MM.1S (cell line): Measurements from ENCODE around the gene PCNA.

Source experiments
- DNase-seq: peaks from one replicate; pipeline ENCODE4 v3.0.0-alpha.2; 2015
- H2AFZ ChIP-seq: fragments of 300-600 bp; sonication (generic); 2 replicates; pipeline ENCODE4 v1.6.0; 2016; ENCODE audit warnings: antibody characterized with exemption, low read length
- H3F3A ChIP-seq: fragments of 300-600 bp; sonication (generic); 2 replicates; pipeline ENCODE4 v1.6.1; 2016; ENCODE audit warnings: mild to moderate bottlenecking, antibody characterized with exemption, low read length, moderate library complexity, mixed read lengths; ENCODE audit not compliant: insufficient read depth
- H3K27ac ChIP-seq: fragments of 300-600 bp; sonication (generic); 2 replicates; pipeline ENCODE4 v1.5.1; 2016; ENCODE audit warnings: mild to moderate bottlenecking, low read length
- H3K27me3 ChIP-seq: fragments of 300-600 bp; sonication (generic); replicated peaks from 2 replicates; pipeline ENCODE4 v1.6.0; 2016; ENCODE audit warnings: low read length; ENCODE audit not compliant: insufficient read depth
- H3K36me3 ChIP-seq: fragments of 300-600 bp; sonication (generic); replicated peaks from 2 replicates; pipeline ENCODE4 v1.6.1; 2016; ENCODE audit warnings: mild to moderate bottlenecking, low read length, mixed read lengths; ENCODE audit not compliant: insufficient read depth
- H3K4me1 ChIP-seq: fragments of 300-600 bp; sonication (generic); 2 replicates; pipeline ENCODE4 v1.6.1; 2016; ENCODE audit warnings: low read length, mixed read lengths
- H3K4me2 ChIP-seq: fragments of 300-600 bp; sonication (generic); 2 replicates; pipeline ENCODE4 v1.6.0; 2016; ENCODE audit warnings: low read depth, low read length
- H3K4me3 ChIP-seq: fragments of 300-600 bp; sonication (generic); 2 replicates; pipeline ENCODE4 v1.5.1; 2016; ENCODE audit warnings: low read length, mixed read lengths
- H3K79me2 ChIP-seq: fragments of 300-600 bp; sonication (generic); 2 replicates; pipeline ENCODE4 v1.6.1; 2016; ENCODE audit warnings: mixed run types, low read length, mixed read lengths
- H3K9ac ChIP-seq: fragments of 300-600 bp; sonication (generic); 2 replicates; pipeline ENCODE4 v1.6.1; 2016; ENCODE audit warnings: low read length, mixed read lengths
- H3K9me2 ChIP-seq: fragments of 300-600 bp; sonication (generic); replicated peaks from 2 replicates; pipeline ENCODE4 v1.6.1; 2016; ENCODE audit warnings: mild to moderate bottlenecking, low read length, mixed read lengths; ENCODE audit not compliant: insufficient read depth
- H3K9me3 ChIP-seq: fragments of 300-600 bp; sonication (generic); replicated peaks from 2 replicates; pipeline ENCODE4 v1.6.1; 2016; ENCODE audit warnings: mild to moderate bottlenecking, low read length, mixed read lengths; ENCODE audit not compliant: insufficient read depth
- H4K20me1 ChIP-seq: fragments of 300-600 bp; sonication (generic); 2 replicates; pipeline ENCODE4 v1.6.1; 2016; ENCODE audit warnings: mild to moderate bottlenecking, low read length, moderate library complexity, mixed read lengths; ENCODE audit not compliant: insufficient read depth
- CTCF ChIP-seq: fragments of 300-600 bp; sonication (generic); IDR thresholded peaks from 2 replicates; pipeline ENCODE4 v1.5.1; 2016; ENCODE audit warnings: antibody characterized with exemption, low read length, mixed read lengths
- EZH2 ChIP-seq: fragments of 300-600 bp; sonication (generic); optimal IDR thresholded peaks from 2 replicates; pipeline ENCODE3; 2017; ENCODE audit warnings: low read depth, mild to moderate bottlenecking, antibody characterized with exemption, low read length, mixed read lengths
- EZH2phosphoT487 ChIP-seq: fragments of 300-600 bp; sonication (generic); IDR thresholded peaks from 2 replicates; pipeline ENCODE4 v1.6.1; 2018; ENCODE audit warnings: antibody characterized with exemption, low read length

PCNA gene

GRCh38 chr20:5088688-5089087, 31.1 kb downstream of the PCNA start:
- DNase-seq = no peak
- H3K9me3 ChIP-seq = no peaks in the 10 kb centered on the region
- no peaks in the 10 kb centered on the region for H3K27me3 ChIP-seq
- no peaks in the 10 kb centered on the region for H3K9me2 ChIP-seq
- no peak overlapping the region for H3K27ac ChIP-seq
- H3K4me3 ChIP-seq = no peak overlapping the region
- no peaks in the 10 kb centered on the region for H4K20me1 ChIP-seq
- H3K79me2 ChIP-seq = no peaks in the 10 kb centered on the region
- H3F3A ChIP-seq = peaks cover 6% of the 10 kb centered on the region
- peaks cover 12% of the 10 kb centered on the region for H3K4me1 ChIP-seq
- H2AFZ ChIP-seq = no peak overlapping the region
- H3K36me3 ChIP-seq = no peaks in the 10 kb centered on the region
- TF ChIP-seq EZH2 = no peak
- no peak for TF ChIP-seq EZH2phosphoT487
- TF ChIP-seq CTCF = no peak
- no peak overlapping the region for H3K4me2 ChIP-seq
- no peak overlapping the region for H3K9ac ChIP-seq

- Histone ChIP-seq H3K79me2 (no peaks in the 10 kb centered on the region), H3F3A (peaks cover 15% of the 10 kb centered on the region), H2AFZ (no peak overlapping the region), H4K20me1 (no peaks in the 10 kb centered on the region), H3K27ac (no peak overlapping the region), H3K9ac (no peak overlapping the region), H3K4me1 (peaks cover 18% of the 10 kb centered on the region), H3K4me3 (no peak overlapping the region), H3K9me2 (no peaks in the 10 kb centered on the region), H3K4me2 (no peak overlapping the region), H3K9me3 (no peaks in the 10 kb centered on the region), H3K36me3 (no peaks in the 10 kb centered on the region), H3K27me3 (no peaks in the 10 kb centered on the region)
- no peak for TF ChIP-seq EZH2phosphoT487
- no peak for TF ChIP-seq EZH2
- TF ChIP-seq CTCF = no peak
- DNase-seq = no peak
These were observed 34.4 kb downstream of the PCNA start for GRCh38 chr20:5085380-5085779.

- Histone ChIP-seq H3K4me3 (no peak overlapping the region), H3K4me2 (peak overlapping the region; percentile 88), H3K36me3 (no peaks in the 10 kb centered on the region), H3K9ac (no peak overlapping the region), H3K9me3 (no peaks in the 10 kb centered on the region), H4K20me1 (no peaks in the 10 kb centered on the region), H3K9me2 (no peaks in the 10 kb centered on the region), H3K4me1 (peaks cover 33% of the 10 kb centered on the region), H3K27me3 (no peaks in the 10 kb centered on the region), H2AFZ (no peak overlapping the region; the same call in 1 of the 2 replicates), H3K27ac (peak overlapping the region; percentile 67; the same call in 1 of the 2 replicates), H3F3A (peaks cover 37% of the 10 kb centered on the region), H3K79me2 (no peaks in the 10 kb centered on the region)
- DNase-seq = peak; percentile 66
- TF ChIP-seq CTCF (no peak), EZH2 (no peak), EZH2phosphoT487 (no peak)
These were observed 39.3 kb downstream of the PCNA start for GRCh38 chr20:5080384-5080877.
